AG08396 (cell line): ENCODE measurements around the gene C11orf68.

Experiments
- DNase-seq: peaks from one replicate; pipeline ENCODE4 v3.0.0; 2012; ENCODE audit warnings: low spot score, mixed read lengths

Gene C11orf68

DNA sequence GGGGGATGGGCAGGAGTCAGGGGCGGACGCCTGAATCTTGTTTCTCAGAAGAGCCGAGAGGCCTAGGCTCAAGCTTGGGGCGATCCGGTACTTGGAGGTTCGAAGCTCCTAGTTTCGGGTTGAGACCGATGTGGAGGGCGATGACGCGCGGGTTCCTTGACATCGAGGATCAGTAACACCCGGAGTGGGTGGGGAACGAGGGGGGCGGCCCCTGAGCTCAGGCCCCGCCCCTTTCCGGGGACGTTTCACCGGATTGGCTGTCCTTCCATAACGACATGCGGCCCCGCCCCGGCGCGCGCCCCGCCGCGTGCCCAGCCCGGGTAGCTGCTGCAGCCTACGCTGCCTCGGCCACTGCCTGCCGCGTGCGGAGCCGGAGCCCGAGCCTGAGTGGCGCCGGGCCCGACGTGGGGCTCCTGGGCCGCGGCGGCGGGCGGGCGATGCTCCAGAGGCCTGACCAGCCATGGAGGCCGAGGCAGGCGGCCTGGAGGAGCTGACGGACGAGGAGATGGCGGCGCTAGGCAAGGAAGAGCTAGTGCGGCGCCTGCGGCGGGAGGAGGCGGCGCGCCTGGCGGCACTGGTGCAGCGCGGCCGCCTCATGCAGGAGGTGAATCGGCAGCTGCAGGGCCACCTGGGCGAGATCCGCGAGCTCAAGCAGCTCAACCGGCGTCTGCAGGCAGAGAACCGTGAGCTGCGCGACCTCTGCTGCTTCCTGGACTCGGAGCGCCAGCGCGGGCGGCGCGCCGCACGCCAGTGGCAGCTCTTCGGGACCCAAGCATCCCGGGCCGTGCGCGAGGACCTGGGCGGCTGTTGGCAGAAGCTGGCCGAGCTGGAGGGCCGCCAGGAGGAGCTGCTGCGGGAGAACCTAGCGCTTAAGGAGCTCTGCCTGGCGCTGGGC lies 28.3 kb downstream of the C11orf68 start, which contains the start of gene CCDC85B:
Gene CCDC85B (plus strand): TSS at position 350 of the 895 bp plus-strand sequence. CDS start 111 bp downstream, at position 461.
- peak; percentile 94 for DNase-seq

DNA sequence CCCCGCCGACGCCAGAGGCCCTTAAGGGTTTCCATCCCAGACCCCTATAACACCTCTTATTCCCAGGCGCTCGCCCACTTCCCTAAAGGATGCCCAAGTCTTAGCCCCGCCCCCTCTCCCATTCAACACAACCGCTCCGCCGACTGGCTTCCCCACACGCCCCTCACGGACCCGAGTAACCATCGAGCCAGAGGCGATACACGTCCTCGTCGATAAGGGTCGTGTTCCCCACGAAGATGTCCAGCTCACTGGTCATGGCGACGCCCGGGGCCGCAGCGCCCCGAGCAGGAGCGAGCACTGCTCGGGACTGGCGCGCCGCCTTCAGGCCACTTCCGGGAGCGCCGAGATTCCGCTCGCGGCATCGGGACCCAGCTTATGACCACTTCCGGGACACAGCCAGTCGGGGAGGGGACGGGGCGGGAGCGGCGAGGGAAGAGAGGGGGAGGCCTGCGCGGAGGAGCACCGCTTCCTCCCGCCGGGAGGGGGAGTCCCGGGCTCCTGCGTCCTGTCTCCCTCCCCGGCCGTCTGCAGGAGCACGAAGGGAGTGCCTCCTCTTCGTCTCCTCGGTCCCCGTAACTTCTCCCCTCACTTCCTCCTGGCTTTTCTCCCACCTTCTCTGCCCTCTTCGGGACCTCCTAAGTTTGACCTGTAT lies 30.6 kb downstream of the C11orf68 start, which contains the start of gene FIBP:
Gene FIBP (minus strand): TSS at position 309 of the 652 bp plus-strand sequence. CDS start 53 bp downstream, at position 256.
- DNase-seq, result peak; percentile 95

DNA sequence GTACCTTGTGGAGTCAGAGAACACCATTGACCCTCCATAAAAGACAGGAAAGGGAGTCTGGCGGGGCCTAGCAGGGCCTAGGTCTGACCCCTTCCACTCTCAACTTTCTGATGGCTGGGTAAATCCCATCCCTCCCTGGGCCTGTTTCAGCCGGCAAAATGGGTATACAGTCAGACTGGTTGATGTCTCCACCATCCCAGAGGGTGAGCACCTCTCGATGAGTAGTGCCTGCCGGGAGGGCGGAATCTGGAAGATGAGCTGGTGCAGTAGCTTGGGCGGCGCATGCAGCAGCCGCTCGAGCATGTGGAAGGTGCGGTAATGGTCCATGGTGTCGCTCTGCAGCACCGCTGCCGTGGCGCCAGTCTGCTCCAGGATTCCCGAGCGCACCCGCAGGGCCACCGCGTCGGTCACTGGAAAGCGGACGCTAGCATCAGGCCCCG lies 31.1 kb downstream of the C11orf68 start:
- DNase-seq, result peak; percentile 63

DNA sequence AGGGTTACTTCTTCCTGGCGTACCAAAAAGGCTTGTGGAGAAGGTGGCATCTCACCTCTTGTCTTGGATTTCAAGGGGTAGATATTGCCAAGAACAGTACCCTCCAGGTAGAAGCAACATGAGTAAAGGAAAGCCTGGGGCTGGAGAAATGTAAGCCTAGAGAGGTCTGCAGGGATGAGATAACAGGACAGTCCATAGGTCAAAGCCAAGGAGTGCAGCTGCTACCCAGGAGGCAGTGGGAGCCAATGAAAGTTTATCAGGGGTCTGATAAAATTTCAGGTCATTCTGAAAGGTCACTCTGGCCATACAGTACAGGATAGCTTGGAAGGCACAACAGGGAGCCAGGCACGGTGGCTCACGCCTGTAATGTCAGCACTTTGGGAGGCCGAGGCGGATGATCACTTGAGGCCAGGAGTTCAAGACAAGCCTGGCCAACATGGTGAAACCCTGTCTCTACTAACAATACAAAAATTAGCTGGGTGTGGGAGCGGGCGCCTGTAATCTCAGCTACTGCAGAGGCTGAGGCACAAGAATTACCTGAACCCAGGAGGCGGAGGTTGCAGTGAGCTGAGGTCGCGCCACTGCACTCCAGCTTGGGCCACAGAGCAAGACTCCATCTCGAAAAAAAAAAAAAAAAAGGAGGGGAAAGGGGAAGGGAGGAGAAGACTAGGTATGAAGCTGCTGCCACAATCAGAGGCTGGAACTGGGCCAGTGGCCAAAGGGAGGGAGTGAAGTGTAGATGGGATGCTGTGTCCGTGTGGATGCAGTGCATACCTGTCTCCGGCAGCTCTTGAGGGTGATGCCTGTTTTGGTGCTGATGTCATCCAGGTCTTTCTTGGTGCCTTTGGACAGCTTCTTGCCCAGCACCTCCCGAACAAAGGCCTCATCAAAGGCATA lies 31.8 kb downstream of the C11orf68 start:
- no peak for DNase-seq

DNA sequence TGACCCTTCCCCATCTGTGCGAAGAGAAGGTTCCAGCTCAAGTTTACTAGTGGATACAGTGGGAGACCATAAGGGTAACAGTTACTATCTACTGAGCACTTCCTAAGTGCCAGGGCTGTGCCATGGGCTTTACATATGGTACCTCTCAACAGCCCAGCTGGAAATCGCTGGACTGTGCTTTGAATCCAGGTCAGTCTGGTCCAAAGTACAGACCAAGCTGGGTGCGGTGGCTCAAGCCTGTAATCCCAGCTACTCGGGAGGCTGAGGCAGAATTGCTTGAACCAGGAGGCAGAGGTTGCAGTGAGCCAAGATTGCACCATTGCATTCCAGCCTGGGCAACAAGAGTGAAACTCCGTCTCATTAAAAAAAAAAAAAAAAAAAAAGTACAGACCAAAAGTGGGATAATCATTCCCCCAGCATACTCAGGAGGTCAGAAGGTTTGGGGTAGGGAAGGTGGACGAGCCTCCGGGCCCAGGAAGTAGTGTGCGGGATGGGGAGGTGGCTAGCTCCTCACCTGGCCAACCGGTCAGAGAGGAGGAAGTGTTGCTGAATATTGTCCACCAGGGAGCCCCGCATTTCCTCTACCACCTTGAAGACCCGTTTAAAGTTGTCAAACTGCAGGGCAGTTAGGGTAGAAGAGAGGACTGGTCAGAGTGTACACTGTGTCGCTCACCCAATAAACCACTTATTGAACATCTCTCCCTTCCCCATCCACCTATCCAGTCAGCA lies 32.9 kb downstream of the C11orf68 start:
- no peak for DNase-seq

DNA sequence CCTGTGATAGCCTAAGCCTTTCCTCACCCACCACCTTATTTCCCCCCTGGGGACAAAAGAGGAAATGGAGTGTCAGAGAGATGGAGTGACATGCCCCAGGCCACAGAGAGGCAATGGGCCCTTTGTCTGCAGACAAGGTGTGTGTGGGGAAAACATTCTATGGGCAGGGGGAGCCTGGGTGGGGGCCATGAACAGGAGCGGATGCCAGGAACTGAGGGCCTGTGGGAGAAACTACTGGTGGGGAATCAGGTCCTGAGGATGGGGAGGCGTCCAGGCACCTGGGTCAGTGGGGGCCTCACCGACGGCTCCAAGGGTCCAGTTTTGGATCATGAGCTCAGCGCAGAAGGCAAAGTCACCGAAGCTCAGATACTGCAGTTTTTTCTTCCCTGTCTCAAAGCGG lies 33.6 kb downstream of the C11orf68 start:
- no peak for DNase-seq

DNA sequence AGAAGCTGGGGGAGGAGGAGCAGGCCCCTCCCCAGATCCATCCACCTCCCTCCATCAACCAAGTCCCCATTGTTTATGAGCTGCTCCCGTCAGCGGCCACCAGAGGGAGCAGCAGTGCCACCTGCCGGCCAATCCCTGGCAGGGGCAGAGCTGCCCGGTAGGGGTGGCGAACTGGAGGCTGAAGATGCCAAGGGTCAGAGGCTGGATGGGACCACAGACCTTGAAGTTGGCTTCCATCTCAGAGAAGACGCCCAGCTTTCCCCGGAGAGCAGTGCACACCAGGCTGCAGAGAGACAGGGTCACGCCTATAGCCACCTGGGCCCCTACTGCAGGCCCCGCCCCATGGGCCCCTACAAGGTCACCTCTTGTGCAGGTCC lies 34.2 kb downstream of the C11orf68 start:
- peak; percentile 84 for DNase-seq

DNA sequence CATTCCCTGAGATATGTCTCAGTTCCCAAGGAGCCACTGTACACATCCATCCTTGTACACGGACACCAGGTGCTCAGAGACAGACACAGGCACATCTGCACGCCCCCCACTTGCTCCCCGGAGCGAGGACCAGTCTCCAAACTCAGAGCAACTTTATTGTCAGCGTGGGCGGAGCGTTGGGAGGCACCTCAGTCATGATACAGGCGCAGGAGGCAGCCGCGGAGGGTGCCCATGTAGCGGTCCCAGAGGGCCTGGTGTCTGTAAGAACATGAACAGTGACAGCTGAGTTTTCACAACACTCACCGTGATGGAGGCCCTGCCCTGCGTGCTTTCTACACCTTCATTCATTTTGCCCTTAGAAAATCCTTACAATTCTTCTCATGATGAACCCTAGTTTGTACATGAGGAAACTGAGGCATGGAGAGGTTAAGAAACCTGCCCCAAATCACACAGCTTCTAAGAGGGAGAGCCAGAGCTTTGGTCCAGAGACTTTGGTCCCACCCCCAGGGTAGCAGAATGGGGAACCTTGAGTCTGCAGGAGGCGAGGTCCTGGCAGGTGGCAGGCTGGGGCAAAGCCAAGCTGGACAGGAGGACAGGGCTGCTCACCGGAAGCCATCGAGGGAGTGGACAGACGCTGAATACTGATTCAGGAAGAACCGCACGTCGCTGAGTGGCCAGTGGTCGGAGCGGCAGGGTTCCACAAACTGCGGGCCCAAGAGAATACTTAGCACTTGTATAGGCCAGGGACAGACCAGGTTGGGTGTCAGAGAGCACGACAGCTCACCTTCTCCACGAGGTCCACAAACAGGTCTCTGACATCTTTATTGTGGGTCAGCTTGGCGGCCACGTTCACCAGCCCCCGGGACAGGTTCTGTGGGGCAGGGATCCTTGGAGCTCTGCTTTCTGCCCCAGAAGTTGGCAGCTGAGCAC lies 34.8 kb downstream of the C11orf68 start:
- no peak for DNase-seq

DNA sequence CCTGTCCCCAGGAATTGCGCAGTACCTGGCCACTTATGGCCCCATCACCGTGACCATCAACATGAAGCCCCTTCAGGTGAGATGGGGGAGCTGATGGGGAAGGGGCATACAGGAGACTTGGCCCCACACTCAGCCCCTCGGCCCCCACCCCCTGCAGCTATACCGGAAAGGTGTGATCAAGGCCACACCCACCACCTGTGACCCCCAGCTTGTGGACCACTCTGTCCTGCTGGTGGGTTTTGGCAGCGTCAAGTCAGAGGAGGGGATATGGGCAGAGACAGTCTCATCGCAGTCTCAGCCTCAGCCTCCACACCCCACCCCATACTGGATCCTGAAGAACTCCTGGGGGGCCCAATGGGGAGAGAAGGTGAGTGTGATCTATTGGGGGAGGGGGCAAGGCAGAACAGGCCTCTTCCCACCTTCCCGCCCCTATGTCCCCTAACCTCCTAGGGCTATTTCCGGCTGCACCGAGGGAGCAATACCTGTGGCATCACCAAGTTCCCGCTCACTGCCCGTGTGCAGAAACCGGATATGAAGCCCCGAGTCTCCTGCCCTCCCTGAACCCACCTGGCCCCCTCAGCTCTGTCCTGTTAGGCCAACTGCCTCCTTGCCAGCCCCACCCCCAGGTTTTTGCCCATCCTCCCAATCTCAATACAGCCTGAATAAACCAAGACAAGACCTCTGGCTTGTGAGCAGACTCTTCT lies 35.7 kb downstream of the C11orf68 start:
- no peak for DNase-seq

DNA sequence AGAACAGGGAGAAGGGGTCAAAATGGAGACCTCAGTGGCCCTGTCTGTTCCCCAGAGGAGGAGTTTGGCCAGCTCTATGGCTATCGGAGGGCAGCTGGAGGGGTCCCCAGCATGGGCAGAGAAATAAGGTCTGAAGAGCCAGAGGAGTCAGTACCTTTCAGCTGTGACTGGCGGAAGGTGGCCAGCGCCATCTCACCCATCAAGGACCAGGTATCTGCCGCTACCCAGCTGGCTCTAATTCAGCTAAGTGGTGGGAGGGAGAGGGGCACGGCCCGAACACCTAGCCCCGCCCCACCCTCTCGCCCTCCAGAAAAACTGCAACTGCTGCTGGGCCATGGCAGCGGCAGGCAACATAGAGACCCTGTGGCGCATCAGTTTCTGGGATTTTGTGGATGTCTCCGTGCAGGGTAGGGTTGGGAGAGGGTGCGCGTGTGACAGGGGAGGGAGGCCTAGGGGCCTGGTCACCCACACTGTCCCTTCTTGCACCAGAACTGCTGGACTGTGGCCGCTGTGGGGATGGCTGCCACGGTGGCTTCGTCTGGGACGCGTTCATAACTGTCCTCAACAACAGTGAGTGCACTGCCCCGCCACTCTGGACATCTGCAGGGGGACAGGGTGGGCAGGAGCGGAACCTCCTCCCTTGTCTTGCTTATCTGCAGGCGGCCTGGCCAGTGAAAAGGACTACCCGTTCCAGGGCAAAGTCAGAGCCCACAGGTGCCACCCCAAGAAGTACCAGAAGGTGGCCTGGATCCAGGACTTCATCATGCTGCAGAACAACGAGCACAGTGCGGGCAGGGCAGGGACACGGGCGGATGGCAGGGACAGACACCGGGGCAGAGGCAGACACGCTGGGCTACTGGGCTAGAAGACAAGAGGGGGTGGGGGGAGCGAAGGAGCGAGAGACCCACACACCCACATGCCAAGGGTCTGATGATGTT lies 36.5 kb downstream of the C11orf68 start:
- DNase-seq, result no peak

DNA sequence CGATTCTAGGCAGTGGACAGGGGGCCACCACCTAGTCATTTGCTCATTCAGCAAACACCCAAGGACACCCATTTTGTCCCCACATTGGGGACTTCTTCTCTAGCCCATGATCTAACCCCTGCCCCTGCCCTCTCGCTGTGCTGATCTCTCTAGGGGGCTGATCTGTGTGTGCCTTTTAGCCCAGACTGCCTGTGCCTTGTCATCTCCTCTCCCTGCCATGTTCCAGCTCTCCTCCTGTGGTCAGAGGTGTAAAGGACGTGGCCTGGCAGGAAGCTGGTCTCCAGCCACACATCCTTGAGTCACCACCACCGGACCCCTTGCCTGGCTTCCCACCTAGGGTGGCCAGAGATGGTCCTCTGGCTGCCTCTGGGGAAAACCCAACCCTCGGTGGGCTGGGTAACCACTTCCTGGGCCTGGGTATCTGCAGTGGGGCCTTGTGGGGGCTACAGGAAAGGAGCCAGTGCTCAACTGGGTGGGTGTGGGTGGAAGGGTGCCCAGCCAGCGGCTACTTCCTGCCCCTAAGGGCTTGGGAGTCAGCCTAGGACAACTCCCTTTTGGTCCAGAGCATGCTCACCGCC lies 37.9 kb downstream of the C11orf68 start:
- no peak for DNase-seq

DNA sequence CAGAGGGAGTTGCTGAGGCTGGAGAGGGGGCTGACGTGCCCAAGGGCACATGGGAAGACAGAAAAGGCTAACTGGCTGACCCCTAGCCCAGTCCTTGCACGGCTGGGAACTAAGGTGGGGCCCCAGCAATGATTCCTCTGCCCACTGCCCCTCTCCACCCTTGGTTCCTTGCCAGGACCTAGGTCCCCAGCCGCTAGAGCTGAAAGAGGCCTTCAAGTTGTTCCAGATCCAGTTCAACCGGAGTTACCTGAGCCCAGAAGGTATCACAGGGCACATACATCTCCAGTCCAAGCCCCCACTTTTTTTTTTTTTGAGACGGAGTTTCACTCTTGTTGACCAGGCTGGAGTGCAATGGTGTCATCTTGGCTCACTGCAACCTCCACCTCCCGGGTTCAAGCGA lies 38.8 kb downstream of the C11orf68 start:
- DNase-seq, result no peak

DNA sequence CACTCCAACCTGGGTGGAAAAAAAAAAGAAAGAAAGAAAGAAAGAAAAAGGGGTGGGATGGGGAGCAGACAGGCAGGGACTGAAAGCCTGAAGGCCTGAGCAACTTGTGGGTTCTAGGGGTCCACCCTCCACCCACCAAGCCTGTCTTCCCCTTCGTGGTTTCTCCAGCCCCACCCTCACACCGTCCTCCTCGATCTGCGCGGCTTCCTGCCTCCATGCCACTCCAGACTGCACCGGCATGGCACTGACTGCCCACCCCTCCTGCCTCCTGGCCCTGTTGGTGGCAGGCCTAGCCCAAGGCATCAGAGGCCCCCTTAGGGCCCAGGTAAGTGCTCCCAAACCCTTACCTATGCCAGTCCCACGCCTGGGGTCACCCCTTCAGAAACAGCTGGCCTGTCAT lies 39.2 kb downstream of the C11orf68 start, which contains the start of gene CTSW:
Gene CTSW (plus strand): TSS at position 221 of the 400 bp plus-strand sequence. CDS start 18 bp downstream, at position 239.
- no peak for DNase-seq

DNA sequence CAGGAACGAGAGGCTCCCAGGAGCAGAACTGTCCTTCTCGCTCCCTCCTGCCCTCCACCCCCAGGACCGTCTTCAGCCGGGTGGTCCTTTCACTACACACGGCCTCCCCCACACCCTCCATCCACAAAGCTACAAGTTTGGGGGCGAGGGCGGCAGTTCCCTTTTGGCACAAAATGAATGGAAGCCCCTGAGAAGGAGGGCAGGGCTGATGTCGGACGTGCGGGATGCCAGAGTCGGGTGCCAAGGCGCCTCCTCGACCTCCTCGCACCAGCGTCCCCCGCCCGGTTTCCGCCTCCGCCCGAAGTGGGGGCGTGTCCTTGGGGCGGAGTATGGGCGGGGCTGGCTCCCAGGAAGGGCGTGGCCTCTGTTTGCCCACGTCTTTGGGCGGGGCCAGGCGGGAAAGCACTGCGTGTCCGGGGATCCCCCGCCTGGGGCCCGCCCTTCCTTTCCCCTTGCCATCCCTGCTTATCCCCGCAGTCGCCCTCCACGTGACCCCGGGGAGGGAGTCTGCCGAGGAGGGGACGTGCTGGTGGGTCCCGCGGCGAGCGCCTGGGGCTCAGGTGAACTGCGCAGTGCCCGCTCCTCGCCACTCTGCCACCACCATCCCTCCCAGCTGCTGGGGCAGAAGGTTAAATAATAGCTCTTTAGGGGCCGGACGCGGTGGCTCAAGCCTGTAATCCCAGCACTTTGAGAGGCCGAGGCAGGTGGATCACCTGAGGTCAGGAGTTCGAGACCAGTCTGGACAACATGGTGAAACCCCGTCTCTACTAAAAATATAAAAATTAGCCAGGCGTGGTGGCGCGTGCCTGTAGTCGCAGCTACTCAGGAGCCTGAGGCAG lies 45.3 kb downstream of the C11orf68 start:
- DNase-seq, result peak; percentile 96

DNA sequence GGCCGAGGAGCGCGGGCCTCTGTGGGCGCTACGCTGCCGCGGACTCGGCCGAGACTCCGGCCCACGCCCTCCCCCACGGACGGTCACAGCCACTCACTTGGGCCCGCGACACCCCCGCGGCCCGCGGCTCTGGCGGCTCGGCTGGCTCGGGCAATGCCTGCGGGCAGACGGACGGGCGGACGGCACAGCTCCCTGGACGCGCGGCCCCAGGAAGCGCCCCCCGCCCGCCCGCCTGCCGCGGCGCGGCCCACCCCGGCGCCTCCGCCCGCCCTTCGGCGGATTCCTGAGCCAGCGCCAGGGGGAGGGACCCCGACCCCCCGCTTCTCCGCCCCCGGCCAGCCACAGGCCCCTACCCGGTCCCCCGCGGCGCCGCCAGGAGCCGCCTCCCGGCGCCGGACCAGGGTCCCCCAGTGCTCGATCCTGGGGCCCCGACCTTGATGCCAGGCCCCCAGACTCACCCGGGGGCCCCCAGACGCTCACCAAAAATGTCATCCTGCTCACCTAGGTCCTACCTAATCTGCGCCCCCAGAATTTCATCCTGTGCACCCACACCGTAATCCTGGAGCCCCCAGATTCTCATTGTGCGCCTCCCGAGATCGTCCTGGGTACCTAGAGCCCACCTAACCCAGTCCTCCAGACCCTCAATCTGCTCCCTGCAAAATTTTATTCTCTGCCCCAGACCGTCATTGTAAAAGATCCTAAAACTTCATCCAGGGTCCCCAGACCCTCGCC lies 46.1 kb downstream of the C11orf68 start, which contains the start of gene EFEMP2:
Gene EFEMP2 (minus strand): TSS at position 215 of the 732 bp plus-strand sequence. CDS start 446 bp downstream, outside the sequence.
- DNase-seq, result peak; percentile 68
